T-helper 17 cell (primary cell): ENCODE data around the gene GAS2L3. TPM values are rescaled to one million over a fixed set of nuclear protein-coding genes. Genes with fewer than 3 reads are reported as not detected.

Experiments used
- ATAC-seq: fragments of 150-1000 bp; cut with Tn5 transposase; 2 replicates; pipeline ENCODE4 v1.10.0; 2021; ENCODE audit warnings: mild to moderate bottlenecking, moderate library complexity
- DNase-seq, 3 donors: peaks; one replicate each; pipeline versions ENCODE4 v3.0.0 to v3.0.0-alpha.2; 2020 to 2021
- H3K9me3 ChIP-seq: one replicate; pipeline ENCODE4 v1.7.0; 2013; ENCODE audit warnings: low read length, mild to moderate bottlenecking; ENCODE audit not compliant: control insufficient read depth, poor library complexity, severe bottlenecking
- H3K27ac Mint-ChIP-seq: one replicate; pipeline ENCODE4 v1.8.0; 2022; ENCODE audit warnings: mild to moderate bottlenecking, moderate library complexity, mixed read lengths
- H3K27me3 Mint-ChIP-seq: one replicate; pipeline ENCODE4 v1.8.0; 2022; ENCODE audit warnings: mixed read lengths
- H3K36me3 Mint-ChIP-seq: one replicate; pipeline ENCODE4 v1.8.0; 2022; ENCODE audit warnings: low read depth, mixed read lengths
- H3K4me1 Mint-ChIP-seq: one replicate; pipeline ENCODE4 v1.8.0; 2022; ENCODE audit warnings: mild to moderate bottlenecking, mixed read lengths
- H3K4me3 Mint-ChIP-seq: one replicate; pipeline ENCODE4 v1.8.0; 2022; ENCODE audit warnings: mild to moderate bottlenecking, moderate library complexity, mixed read lengths
- total RNA-seq, 4 donors: library from RNA in 2 of 4; stranded (reverse) in 2 of 4; gene quantifications; one replicate each; pipeline ENCODE4 v1.2.3 and lab custom pipeline; 2022 to 2026

GAS2L3 gene
- total RNA-seq = under 1 TPM; 0.44 to 0.47 TPM
- total RNA-seq (lab: John Stamatoyannopoulos, UW) = 0.23 to 0.35 reads per million in 2 donors

GRCh38 chr12:100573292-100574186 lies at the start of gene GAS2L3:
Gene GAS2L3 (plus strand): TSS chr12:100573684. CDS start chr12:100594905, 21,221 bp downstream.
- H3K27ac Mint-ChIP-seq = no peak within 1 kb of the TSS

GRCh38 chr12:100528034-100528433 lies 45.5 kb upstream of the GAS2L3 start:
- no peaks in the 10 kb centered on the region for H3K9me3 ChIP-seq
- no peak for DNase-seq
- Mint-ChIP-seq H3K36me3 (no peaks in the 10 kb centered on the region), H3K4me3 (no peak overlapping the region), H3K27ac (no peak overlapping the region), H3K27me3 (peaks cover 38% of the 10 kb centered on the region), H3K4me1 (no peaks in the 10 kb centered on the region)
- no peak for ATAC-seq

More at GRCh38 chr12:100573292-100574186, at the start of gene GAS2L3:
- Mint-ChIP-seq H3K4me1 (peaks cover 11% of the 10 kb centered on the region), H3K36me3 (peaks cover 2% of the 10 kb centered on the region), H3K4me3 (peak within 1 kb of the TSS; percentile 95), H3K27me3 (peaks cover 33% of the 10 kb centered on the region)
- ATAC-seq (peak; percentile 91), DNase-seq (peak; percentile 30 to 44 (median 40))
- no peaks in the 10 kb centered on the region for H3K9me3 ChIP-seq

DNA sequence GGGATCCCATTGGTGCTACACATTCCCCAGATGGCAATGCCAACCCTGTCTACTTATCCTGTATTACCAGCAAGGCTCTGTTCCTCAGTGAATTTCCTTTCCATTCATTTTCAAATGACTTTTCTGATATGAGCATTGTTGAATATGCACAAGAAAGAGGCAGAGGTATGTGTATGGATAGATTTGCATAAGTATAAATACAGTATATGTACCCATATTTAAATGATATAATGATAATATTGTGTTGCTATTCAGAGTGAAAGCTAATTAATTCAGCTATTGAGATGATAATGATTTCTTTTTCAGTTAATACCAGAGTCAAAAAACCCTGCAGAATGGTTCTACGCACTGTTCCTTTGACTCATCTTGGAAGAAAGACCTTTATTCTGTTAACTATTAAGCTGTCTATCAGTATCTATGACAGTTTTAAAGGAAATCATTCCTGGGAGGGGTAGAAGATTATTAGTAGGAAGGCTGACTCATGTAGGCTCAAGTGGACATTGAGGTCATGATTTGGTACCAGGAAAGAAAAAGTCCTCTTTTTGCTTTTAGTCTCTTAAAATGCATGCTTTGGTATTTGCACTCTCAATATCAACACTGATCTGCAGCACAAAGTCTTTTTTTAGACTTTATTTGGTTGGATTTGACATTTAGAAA lies 44.9 kb upstream of the GAS2L3 start:
- ATAC-seq = no peak
- no peak for DNase-seq
- H3K4me1 Mint-ChIP-seq = no peaks in the 10 kb centered on the region
- no peaks in the 10 kb centered on the region for H3K9me3 ChIP-seq
- H3K36me3 Mint-ChIP-seq = no peaks in the 10 kb centered on the region
- H3K4me3 Mint-ChIP-seq = no peak overlapping the region
- H3K27me3 Mint-ChIP-seq = peaks cover 32% of the 10 kb centered on the region
- no peak overlapping the region for H3K27ac Mint-ChIP-seq

DNA sequence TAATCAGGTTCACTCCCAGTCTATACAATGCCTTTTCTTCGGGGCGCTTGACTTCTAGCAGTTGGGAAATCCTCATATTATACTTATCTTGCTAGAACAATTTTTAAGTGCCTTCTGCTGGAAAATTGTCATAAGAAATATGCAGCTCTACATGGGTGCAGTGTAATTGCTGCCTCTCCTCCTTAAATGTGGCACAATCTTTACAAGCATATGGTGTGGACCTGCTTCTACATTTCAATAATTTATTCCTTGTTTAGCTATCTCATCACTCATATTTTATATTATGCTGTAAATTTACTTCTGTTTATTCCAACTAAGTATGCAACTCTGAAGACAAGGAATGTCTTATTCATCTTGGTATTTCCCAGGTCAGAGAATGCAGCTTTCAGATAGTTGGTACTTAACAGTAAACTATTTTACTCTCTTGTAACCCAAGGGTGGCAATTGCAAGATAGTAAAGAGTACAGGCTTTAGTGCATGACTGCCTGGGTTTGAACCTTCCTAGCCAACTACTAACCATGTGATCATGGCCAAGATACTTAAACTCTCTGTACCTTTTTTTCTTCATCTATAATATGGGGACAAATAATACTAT lies 43.6 kb upstream of the GAS2L3 start:
- H3K4me3 Mint-ChIP-seq = no peak overlapping the region
- no peaks in the 10 kb centered on the region for H3K36me3 Mint-ChIP-seq
- DNase-seq = no peak
- no peak for ATAC-seq
- H3K4me1 Mint-ChIP-seq = no peaks in the 10 kb centered on the region
- H3K9me3 ChIP-seq = no peaks in the 10 kb centered on the region
- peaks cover 29% of the 10 kb centered on the region for H3K27me3 Mint-ChIP-seq
- H3K27ac Mint-ChIP-seq = no peak overlapping the region

- no peak overlapping the region for H3K27ac Mint-ChIP-seq
- H3K4me3 Mint-ChIP-seq = no peak overlapping the region
- H3K27me3 Mint-ChIP-seq = peaks cover 20% of the 10 kb centered on the region
- H3K36me3 Mint-ChIP-seq = no peaks in the 10 kb centered on the region
- H3K4me1 Mint-ChIP-seq = no peaks in the 10 kb centered on the region
- ATAC-seq (no peak), DNase-seq (no peak)
- no peaks in the 10 kb centered on the region for H3K9me3 ChIP-seq
Observed at GRCh38 chr12:100533376-100533775, 40.1 kb upstream of the GAS2L3 start.

- no peak overlapping the region for H3K27ac Mint-ChIP-seq
- no peaks in the 10 kb centered on the region for H3K36me3 Mint-ChIP-seq
- H3K4me3 Mint-ChIP-seq = no peak overlapping the region
- DNase-seq (no peak), ATAC-seq (no peak)
- H3K27me3 Mint-ChIP-seq = peaks cover 20% of the 10 kb centered on the region
- H3K4me1 Mint-ChIP-seq = no peaks in the 10 kb centered on the region
- no peaks in the 10 kb centered on the region for H3K9me3 ChIP-seq
Observed at GRCh38 chr12:100534625-100535227, 38.8 kb upstream of the GAS2L3 start.

DNA sequence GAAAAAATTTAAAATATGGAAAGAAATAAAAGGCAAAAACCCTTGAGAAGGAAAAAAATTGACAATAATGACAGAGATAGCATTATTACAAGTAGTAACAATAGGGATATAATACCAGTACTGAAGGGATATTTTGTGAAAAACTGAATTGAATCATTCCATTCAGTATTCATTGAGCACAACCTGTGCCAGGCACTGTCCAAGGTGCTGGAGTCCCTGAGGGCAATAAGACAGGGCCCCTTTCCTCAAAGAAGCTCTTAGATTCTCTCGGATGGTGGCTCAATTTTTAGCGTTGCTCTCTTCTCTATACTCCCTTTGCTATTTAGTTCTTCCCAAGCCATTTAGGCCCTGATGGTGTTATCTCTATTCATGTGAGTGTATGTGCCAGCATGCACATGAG lies 34.3 kb upstream of the GAS2L3 start:
- no peaks in the 10 kb centered on the region for H3K9me3 ChIP-seq
- ATAC-seq = no peak
- no peaks in the 10 kb centered on the region for H3K4me1 Mint-ChIP-seq
- peaks cover 15% of the 10 kb centered on the region for H3K27me3 Mint-ChIP-seq
- no peak for DNase-seq
- H3K4me3 Mint-ChIP-seq = no peak overlapping the region
- H3K27ac Mint-ChIP-seq = no peak overlapping the region
- peaks cover 5% of the 10 kb centered on the region for H3K36me3 Mint-ChIP-seq

- no peaks in the 10 kb centered on the region for H3K4me1 Mint-ChIP-seq
- no peak overlapping the region for H3K4me3 Mint-ChIP-seq
- H3K27ac Mint-ChIP-seq = no peak overlapping the region
- H3K27me3 Mint-ChIP-seq = peaks cover 15% of the 10 kb centered on the region
- ATAC-seq (no peak), DNase-seq (no peak)
- H3K9me3 ChIP-seq = no peaks in the 10 kb centered on the region
- H3K36me3 Mint-ChIP-seq = peaks cover 5% of the 10 kb centered on the region
Observed at GRCh38 chr12:100544165-100544564, 29.3 kb upstream of the GAS2L3 start.

- H3K4me1 Mint-ChIP-seq = no peaks in the 10 kb centered on the region
- H3K27ac Mint-ChIP-seq = no peak overlapping the region
- H3K4me3 Mint-ChIP-seq = no peak overlapping the region
- no peaks in the 10 kb centered on the region for H3K9me3 ChIP-seq
- peaks cover 15% of the 10 kb centered on the region for H3K27me3 Mint-ChIP-seq
- DNase-seq (no peak), ATAC-seq (no peak)
- H3K36me3 Mint-ChIP-seq = peaks cover 5% of the 10 kb centered on the region
Observed at GRCh38 chr12:100545092-100545491, 28.4 kb upstream of the GAS2L3 start.

DNA sequence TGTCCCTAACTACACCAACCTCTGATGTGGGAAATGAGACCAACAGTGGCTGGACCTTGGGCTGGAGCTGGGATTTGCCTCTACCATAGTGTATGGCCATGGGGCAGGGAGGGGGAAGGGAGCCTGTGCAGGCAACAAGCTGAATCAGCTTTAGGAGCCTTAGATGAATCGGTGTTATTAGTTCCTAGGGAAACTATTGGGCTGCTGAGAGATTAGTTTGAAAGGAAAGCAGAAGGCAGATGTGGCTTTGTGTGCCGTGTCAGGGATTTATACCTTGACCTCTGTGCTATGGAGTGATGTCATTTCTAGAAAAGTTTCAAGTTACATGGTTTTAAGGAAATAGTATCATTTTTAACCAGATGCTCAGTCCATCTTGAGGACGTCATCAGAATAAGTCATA lies 19.5 kb upstream of the GAS2L3 start:
- H3K27me3 Mint-ChIP-seq = peaks cover 5% of the 10 kb centered on the region
- H3K36me3 Mint-ChIP-seq = no peaks in the 10 kb centered on the region
- H3K27ac Mint-ChIP-seq = no peak overlapping the region
- no peaks in the 10 kb centered on the region for H3K9me3 ChIP-seq
- DNase-seq = no peak
- ATAC-seq = no peak
- H3K4me1 Mint-ChIP-seq = no peaks in the 10 kb centered on the region
- no peak overlapping the region for H3K4me3 Mint-ChIP-seq

- no peaks in the 10 kb centered on the region for H3K4me1 Mint-ChIP-seq
- H3K27ac Mint-ChIP-seq = no peak overlapping the region
- ATAC-seq (no peak), DNase-seq (no peak)
- no peak overlapping the region for H3K4me3 Mint-ChIP-seq
- H3K27me3 Mint-ChIP-seq = peaks cover 5% of the 10 kb centered on the region
- H3K9me3 ChIP-seq = no peaks in the 10 kb centered on the region
- H3K36me3 Mint-ChIP-seq = no peaks in the 10 kb centered on the region
Observed at GRCh38 chr12:100554608-100555077, 18.8 kb upstream of the GAS2L3 start.

- no peak overlapping the region for H3K4me3 Mint-ChIP-seq
- DNase-seq = no peak
- H3K27ac Mint-ChIP-seq = no peak overlapping the region
- no peaks in the 10 kb centered on the region for H3K4me1 Mint-ChIP-seq
- H3K27me3 Mint-ChIP-seq = peaks cover 14% of the 10 kb centered on the region
- ATAC-seq = no peak
- H3K9me3 ChIP-seq = no peaks in the 10 kb centered on the region
- no peaks in the 10 kb centered on the region for H3K36me3 Mint-ChIP-seq
Observed at GRCh38 chr12:100555722-100556121, 17.8 kb upstream of the GAS2L3 start.

- Mint-ChIP-seq H3K36me3 (no peaks in the 10 kb centered on the region), H3K27ac (no peak overlapping the region), H3K4me1 (no peaks in the 10 kb centered on the region), H3K4me3 (no peak overlapping the region), H3K27me3 (peaks cover 18% of the 10 kb centered on the region)
- no peaks in the 10 kb centered on the region for H3K9me3 ChIP-seq
- ATAC-seq = no peak
- DNase-seq = no peak
Observed at GRCh38 chr12:100557357-100557756, 16.1 kb upstream of the GAS2L3 start.
